Measurements from ENCODE around the gene NCMAP.
A peak's percentile ranks its signal among the peaks of the same experiment; 100 is the strongest.

The NCMAP gene

GRCh38 chr1:24636661-24637357 lies 80.9 kb downstream of the NCMAP start:
- no peak for DNase-seq

- DNase-seq: no peak
Measured at GRCh38 chr1:24639094-24639493, 83.2 kb downstream of the NCMAP start.

GRCh38 chr1:24639881-24640280 lies 84.0 kb downstream of the NCMAP start:
- peak; percentile 24 for DNase-seq

DNA sequence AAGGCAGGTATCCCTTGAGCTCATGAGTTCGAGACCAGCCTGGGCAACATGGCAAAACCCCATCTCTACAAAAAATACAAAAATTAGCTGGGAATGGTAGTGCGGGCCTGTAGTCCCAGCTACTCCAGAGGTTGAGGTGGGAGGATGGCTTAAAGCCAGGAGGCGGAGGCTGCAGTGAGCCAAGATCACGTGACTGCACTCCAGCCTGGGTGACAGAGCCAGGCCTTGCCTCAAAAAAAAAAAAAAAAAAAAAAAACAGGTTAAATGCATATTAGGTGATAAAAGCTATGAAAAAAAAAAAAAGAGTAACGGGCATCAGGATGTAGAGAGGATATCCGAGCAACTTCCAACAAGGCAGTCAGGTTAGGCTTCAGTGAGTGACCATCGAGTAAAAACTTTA lies 84.4 kb downstream of the NCMAP start:
- DNase-seq: no peak

- DNase-seq: no peak
Measured at GRCh38 chr1:24641646-24642151, 85.8 kb downstream of the NCMAP start.

DNA sequence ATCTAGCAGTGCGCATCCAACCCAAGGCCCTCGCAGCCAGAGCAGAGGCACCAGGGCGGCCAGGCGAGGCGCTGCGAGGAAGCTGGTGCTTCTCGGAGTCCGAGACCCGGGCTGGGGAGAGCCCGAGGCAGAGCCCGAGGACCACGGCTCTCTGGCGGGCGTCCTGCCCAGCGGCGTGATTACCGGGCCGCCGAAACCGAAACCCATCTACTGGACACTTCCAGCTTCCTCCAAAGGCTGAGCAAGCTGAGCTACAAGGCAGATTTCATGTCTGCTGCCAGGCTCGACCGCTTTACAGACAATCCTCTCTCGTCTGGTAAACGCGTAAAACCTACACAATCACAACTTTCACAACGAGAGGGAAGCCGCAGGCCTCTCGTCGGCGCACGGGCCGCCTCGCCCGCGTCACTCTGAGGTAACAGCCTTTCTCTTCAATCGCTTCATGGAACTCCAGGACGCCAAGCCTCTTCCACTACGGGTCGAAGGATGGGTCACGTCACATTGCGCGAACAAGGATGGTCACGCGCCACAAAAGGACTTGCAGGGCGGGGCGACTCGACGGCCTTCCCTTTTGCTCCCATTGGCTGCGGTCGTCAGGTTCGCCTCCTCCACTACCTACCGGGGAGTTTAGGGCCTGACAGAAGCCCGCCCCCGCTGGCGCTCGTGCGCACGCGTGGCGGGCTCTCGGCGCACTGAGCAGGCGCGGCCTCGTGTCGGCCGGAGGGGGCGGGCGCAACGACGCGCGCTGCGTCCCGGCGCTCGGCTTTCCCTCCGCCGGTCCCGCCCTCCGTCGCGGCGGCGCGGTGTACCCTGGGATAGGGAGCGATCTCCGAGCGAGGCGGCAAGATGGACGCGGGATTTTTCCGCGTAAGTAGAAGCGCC lies 86.8 kb downstream of the NCMAP start, which contains the start of gene SRRM1:
Gene SRRM1 (plus strand): TSS at position 822 of the 882 bp plus-strand sequence. CDS start 25 bp downstream, at position 847.
- DNase-seq: peak; percentile 99

DNA sequence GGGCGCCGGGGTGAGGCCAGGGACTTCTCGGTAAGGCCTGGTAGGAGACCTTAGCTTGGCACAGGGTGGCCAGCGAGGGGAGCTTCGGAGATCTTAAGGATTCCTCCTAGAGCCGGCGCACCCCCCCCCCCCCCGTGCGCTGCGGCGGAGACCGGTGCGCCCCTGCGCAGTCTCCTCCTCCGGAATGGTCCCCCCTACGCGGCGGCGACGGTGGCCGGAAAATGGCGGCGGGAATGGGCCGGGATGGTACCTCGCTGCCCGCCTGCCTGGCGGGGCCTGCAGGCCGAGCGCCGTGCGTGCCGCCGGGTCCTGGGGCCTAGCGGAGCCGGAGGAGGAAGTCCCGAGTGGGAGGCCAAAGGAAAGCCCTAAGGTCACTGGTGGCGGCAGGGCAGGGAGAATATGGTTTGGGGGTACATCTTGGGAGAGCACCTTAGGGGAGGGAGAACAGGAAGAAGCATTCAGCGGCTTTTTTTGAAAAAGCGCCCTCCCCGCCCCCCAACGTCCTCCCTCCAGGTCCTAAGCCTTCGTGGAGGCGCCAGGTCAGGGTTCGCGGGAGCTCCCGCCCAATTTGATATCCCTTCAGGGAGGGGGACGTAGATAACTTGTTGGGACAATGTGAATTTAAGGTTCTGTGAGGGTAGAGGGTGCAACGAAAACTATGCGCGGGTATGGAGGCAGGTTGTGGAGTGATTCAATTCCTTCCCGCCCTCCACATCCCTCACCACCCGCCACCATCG lies 87.6 kb downstream of the NCMAP start:
- peak; percentile 42 for DNase-seq

- DNase-seq: peak; percentile 15
Measured at GRCh38 chr1:24644100-24644384, 88.2 kb downstream of the NCMAP start.

DNA sequence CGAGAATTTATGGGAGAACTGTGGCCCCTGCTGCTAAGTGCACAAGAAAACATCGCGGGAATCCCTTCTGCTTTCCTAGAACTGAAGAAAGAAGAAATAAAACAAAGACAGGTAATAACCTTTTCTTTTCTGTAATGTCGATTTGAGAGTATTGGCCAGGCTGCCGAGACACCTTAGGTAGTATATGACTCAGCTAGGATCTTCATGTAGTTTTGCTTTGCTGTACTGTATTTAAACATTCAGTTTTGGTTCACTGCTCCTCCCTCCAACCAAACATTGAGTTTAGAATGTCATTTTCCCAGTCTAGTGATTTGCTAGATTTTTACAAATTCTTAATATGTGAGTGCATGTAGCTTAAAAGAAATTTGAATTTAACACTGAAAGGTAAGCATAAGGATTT lies 93.0 kb downstream of the NCMAP start:
- no peak for DNase-seq

DNA sequence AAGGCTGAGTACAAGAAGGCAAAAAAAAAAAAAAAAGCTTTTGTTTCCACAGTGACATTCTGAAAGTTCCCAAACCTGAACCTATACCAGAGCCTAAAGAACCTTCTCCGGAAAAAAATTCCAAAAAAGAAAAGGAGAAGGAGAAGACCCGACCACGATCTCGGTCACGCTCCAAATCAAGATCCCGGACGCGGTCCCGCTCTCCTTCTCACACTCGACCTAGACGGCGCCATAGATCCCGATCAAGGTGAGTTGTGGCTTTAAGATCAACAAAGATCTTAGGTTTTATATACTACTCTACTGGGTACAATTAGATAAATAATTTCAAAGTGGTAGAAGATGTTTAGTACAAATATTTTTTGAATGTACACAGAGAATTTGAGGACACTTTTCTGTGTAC lies 96.5 kb downstream of the NCMAP start:
- no peak for DNase-seq

DNA sequence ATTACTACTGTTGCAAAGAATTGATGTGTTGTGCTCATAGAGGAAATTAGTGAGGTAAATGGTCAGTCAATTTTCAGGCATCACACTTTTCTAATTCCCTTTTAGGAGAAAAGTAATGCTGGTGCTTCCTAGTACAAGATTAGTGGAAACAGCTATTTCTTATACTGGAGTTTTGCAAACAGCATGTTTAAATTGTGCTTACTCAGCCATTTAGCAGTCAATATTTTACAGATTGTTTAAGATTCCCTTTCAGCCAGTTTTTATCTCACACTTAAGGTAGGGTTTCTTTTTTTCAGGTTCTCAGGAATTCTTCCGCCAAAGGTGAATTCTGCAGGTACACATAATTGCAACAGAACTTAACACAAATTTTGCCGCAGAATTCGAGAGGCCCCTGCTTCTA lies 98.1 kb downstream of the NCMAP start:
- no peak for DNase-seq

DNA sequence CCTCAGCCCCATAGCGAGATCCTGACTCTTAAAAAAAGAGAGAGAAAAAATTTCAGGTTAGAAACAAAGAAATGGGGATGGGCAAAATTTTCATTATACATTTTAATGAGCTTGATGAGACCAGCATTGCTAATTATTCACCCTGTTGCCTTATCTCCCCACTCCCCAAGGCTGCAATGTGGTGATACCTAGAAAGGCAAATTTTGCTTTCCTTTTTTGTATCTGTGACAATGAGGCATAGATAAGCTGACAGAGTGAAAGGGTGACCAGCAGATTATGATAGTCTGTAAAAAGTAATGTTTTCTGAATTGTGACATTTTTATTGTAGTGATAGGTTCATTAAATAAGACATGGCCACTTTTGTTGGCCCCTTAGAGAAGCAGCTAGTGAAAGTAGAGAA lies 100.2 kb downstream of the NCMAP start:
- DNase-seq: no peak

GRCh38 chr1:24657781-24658180 lies 101.9 kb downstream of the NCMAP start:
- DNase-seq: no peak

Measured in NCI-H345 (cell line).